Cardiac muscle cell (in vitro differentiated cells and primary cell): ENCODE data around the gene LRRC2. TPM values are rescaled to one million over a fixed set of nuclear protein-coding genes. Genes with fewer than 3 reads are reported as not detected.

Experiments
- DNase-seq, 2 donors: peaks; one replicate each; pipeline versions ENCODE4 v3.0.0 to v3.0.0-alpha.2; 2010 to 2017; ENCODE audit warnings: low read depth in 1 of 2, low spot score in 1 of 2
- H3K27ac ChIP-seq: fragments of 200-600 bp; sonication (generic); 2 replicates; pipeline ENCODE4 v1.5.1; 2016
- H3K27me3 ChIP-seq: fragments of 200-600 bp; sonication (generic); 2 replicates; pipeline ENCODE4 v1.6.0; 2016; ENCODE audit warnings: control low read depth
- H3K36me3 ChIP-seq: fragments of 200-600 bp; sonication (generic); 2 replicates; pipeline ENCODE4 v1.5.1; 2016; ENCODE audit warnings: control low read depth
- H3K4me1 ChIP-seq: fragments of 200-600 bp; sonication (generic); 2 replicates; pipeline ENCODE4 v1.8.1; 2017; ENCODE audit warnings: low read depth, mild to moderate bottlenecking, mixed run types
- H3K4me3 ChIP-seq: fragments of 200-600 bp; sonication (generic); 2 replicates; pipeline ENCODE4 v1.5.1; 2016; ENCODE audit warnings: mild to moderate bottlenecking
- H3K9me3 ChIP-seq: fragments of 200-600 bp; sonication (generic); 2 replicates; pipeline ENCODE4 v1.5.1; 2017; ENCODE audit warnings: low read depth, mild to moderate bottlenecking, control low read depth
- CTCF ChIP-seq: IDR thresholded peaks from 2 replicates; pipeline ENCODE4 v1.5.1; 2012; ENCODE audit warnings: low read depth, mild to moderate bottlenecking, low read length
- polyA plus RNA-seq: library from polyadenylated mRNA; unstranded; fragments of >200 nt; fragmentation: Nextera tagmentation; extraction: Ambion mirVana; gene quantifications from 2 replicates; pipeline ENCODE4 v1.2.1, GENCODE V29; 2016
- total RNA-seq: library from RNA; depleted of rRNA; stranded (reverse); fragments of >200 nt; gene quantifications from 2 replicates; pipeline ENCODE4 v1.2.3, GENCODE V29; 2016

LRRC2 gene
- total and polyA plus RNA-seq, 2 experiments from 2014 or later: 0.77 to 1.6 TPM

- H3K4me3 ChIP-seq: no peak overlapping the region
- peak; percentile 59 to 91 for DNase-seq
- H3K9me3 ChIP-seq: no peaks in the 10 kb centered on the region
- no peak overlapping the region for H3K27ac ChIP-seq
- H3K27me3 ChIP-seq: no peaks in the 10 kb centered on the region
- peak; percentile 70 for TF ChIP-seq CTCF
- no peaks in the 10 kb centered on the region for H3K36me3 ChIP-seq
- no peaks in the 10 kb centered on the region for H3K4me1 ChIP-seq
Observed at GRCh38 chr3:46558184-46559043, 7.7 kb downstream of the LRRC2 start.

DNA sequence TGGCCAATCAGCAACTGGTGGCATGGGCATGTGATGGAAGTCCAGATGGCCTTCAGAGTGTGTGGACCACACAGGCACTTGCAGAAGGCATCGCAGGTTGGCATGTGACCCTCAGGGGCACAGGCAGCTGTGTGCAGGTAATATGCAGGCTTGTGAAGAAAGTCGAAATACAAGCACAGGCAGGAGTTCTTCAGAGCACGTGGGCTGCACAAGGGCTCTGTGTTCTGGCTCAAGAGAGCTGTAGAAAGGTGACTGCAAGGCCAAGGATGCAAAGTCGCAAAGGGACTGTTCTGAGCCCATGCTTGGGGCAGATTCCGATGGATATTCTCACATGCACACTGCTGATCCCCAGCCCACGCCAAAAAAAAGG is 8.3 kb downstream of the LRRC2 start:
- no peaks in the 10 kb centered on the region for H3K36me3 ChIP-seq
- H3K27ac ChIP-seq: no peak overlapping the region
- H3K27me3 ChIP-seq: no peaks in the 10 kb centered on the region
- no peak overlapping the region for H3K4me3 ChIP-seq
- no peaks in the 10 kb centered on the region for H3K4me1 ChIP-seq
- no peaks in the 10 kb centered on the region for H3K9me3 ChIP-seq
- DNase-seq: no peak
- no peak for TF ChIP-seq CTCF

DNA sequence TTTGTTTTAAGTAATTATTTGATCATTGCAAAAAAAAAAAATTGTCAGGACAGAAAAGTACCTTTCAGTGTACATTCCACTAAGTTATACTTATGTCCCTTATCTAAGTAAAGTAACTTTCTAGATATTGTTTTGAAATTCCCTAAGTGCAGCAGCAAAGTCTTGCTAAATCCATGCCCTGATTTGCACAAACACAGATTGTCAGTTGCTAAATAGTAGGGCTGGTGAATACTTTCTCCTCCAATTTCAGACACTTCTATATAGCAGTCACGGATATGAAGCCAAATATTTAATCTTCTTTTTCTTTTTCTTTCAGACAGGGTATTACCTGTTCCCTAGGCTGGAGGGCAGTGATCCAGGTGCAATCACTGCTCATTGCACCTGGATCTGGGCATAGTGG is 12.9 kb downstream of the LRRC2 start:
- H3K9me3 ChIP-seq: no peaks in the 10 kb centered on the region
- H3K27me3 ChIP-seq: no peaks in the 10 kb centered on the region
- TF ChIP-seq CTCF: no peak
- DNase-seq: peak in 1 of 2 donors; percentile 36
- no peaks in the 10 kb centered on the region for H3K36me3 ChIP-seq
- no peak overlapping the region for H3K27ac ChIP-seq
- H3K4me1 ChIP-seq: no peaks in the 10 kb centered on the region
- no peak overlapping the region for H3K4me3 ChIP-seq

DNA sequence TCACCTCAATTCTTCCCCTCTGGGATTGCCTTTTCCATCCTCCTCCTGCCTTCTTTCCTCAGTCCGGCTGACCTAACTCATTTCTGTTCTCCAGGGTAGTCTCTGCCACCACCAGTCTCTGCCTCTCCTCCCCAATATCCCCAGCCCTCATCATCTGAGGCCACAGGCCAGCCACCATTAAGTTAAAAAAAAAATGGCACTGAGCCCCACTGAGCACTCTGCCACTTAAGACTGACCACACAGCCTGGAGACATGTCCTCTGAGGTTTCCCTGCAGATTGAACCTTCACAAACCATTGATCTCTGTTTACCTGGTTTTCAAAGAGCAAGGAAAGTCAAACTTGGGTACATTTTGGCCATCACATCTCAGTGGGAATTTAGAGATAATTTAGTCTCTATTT is 13.6 kb downstream of the LRRC2 start:
- Histone ChIP-seq H3K4me3 (no peak overlapping the region), H3K27me3 (no peaks in the 10 kb centered on the region), H3K4me1 (no peaks in the 10 kb centered on the region), H3K9me3 (no peaks in the 10 kb centered on the region), H3K36me3 (no peaks in the 10 kb centered on the region), H3K27ac (no peak overlapping the region)
- DNase-seq: no peak
- no peak for TF ChIP-seq CTCF

GRCh38 chr3:46551615-46552014 is 14.5 kb downstream of the LRRC2 start:
- Histone ChIP-seq H3K27me3 (no peaks in the 10 kb centered on the region), H3K36me3 (no peaks in the 10 kb centered on the region), H3K9me3 (no peaks in the 10 kb centered on the region), H3K27ac (no peak overlapping the region), H3K4me1 (no peaks in the 10 kb centered on the region), H3K4me3 (no peak overlapping the region)
- no peak for TF ChIP-seq CTCF
- no peak for DNase-seq
